ENCODE results near the gene MRPS7. TPM values are rescaled to one million over a fixed set of nuclear protein-coding genes. Genes with fewer than 3 reads are reported as not detected.
"Not testable (repeated sequence)": the region's sequence is repeated elsewhere in the genome, so short reads cannot be mapped to it uniquely, and the experiment has no call there.

Gene MRPS7
- total RNA-seq, 4 donors from 2014 or later, result 68.5 to 118 (median 82.6) TPM

DNA sequence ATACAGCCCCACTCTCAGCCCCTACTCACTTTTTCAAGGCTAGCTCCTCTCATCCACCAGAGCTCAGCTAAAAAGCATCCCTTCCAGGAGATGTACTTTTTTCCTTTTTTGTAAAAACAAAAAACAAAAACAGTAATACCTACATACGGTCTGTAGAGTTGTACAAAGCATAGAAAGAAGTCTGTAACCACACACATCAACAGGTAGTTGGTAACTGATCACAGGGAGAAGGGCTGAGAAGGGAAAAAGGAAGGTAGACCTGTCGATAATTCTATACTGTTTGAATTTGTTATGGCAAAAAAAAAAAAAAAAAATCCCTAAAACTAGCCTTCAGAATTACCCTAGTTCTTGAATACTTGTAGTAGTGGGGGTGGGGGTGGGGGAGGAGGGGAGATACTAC is 26.7 kb downstream of the MRPS7 start:
- H3K9me3 ChIP-seq, result no peaks in the 10 kb centered on the region

DNA sequence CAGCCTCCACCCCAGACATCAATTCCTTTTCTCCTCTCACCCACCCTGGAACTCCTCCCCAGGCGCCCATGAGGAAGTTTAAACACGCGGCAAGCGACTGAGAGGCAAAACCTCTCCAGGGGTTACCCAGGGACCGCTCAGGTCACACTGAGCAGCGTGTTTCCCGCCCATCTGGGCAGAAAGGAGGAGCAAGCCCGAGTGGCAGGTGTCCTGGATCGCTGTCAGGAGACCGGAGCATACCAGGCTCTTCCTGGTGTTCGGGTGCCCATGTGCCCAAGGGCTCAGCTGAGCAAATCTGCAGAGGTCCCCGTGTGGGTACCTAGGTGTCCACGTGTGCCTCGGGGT is 27.1 kb downstream of the MRPS7 start:
- Histone ChIP-seq H3K9me3 (no peaks in the 10 kb centered on the region), H3K27ac (peak overlapping the region; percentile 88 to 96 (median 94)), H3K27me3 (no peaks in the 10 kb centered on the region), H3K4me1 (peaks cover 8 to 9% of the 10 kb centered on the region in 2 donors), H3K4me3 (peak overlapping the region; percentile 84 to 92 (median 86)), H3K36me3 (peaks cover 0 to 14% of the 10 kb centered on the region in 2 donors)
- ATAC-seq (peak; percentile 21 to 27), DNase-seq (no peak)
- TF ChIP-seq, protein P1, sequence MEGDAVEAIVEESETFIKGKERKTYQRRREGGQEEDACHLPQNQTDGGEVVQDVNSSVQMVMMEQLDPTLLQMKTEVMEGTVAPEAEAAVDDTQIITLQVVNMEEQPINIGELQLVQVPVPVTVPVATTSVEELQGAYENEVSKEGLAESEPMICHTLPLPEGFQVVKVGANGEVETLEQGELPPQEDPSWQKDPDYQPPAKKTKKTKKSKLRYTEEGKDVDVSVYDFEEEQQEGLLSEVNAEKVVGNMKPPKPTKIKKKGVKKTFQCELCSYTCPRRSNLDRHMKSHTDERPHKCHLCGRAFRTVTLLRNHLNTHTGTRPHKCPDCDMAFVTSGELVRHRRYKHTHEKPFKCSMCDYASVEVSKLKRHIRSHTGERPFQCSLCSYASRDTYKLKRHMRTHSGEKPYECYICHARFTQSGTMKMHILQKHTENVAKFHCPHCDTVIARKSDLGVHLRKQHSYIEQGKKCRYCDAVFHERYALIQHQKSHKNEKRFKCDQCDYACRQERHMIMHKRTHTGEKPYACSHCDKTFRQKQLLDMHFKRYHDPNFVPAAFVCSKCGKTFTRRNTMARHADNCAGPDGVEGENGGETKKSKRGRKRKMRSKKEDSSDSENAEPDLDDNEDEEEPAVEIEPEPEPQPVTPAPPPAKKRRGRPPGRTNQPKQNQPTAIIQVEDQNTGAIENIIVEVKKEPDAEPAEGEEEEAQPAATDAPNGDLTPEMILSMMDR (IDR thresholded peaks at IDR 0.05 in 4 of 5, conservative IDR thresholded peaks at IDR 0.05 in 1 of 5), result no peak
- TF ChIP-seq POLR2A (IDR thresholded peaks at IDR 0.05), result no peak
- intact Hi-C loops (cut with DNase I; ENCODE audit: low total_unique reads), result loop anchor here (1.0 to 2.0 kb wide), 2 partner anchors 18 to 117 kb away; partner anchors contain the start of genes GRB2 and MIF4GD
- in situ Hi-C loops (cut with MboI; ENCODE audit: low sequenced_read_pairs in 4 of 4), result no loop called here

More for the DNA sequence above, 26.7 kb downstream of the MRPS7 start:
- in situ Hi-C loops (cut with MboI; ENCODE audit: low sequenced_read_pairs in 4 of 4) (no loop called here), intact Hi-C loops (cut with DNase I; ENCODE audit: low total_unique reads) (loop anchor here (2.0 kb wide), 1 partner anchor 18 kb away; the partner anchor contains the start of gene MIF4GD)
- TF ChIP-seq POLR2A (IDR thresholded peaks at IDR 0.05), result no peak
- TF ChIP-seq, protein P1 (IDR thresholded peaks at IDR 0.05 in 4 of 5, conservative IDR thresholded peaks at IDR 0.05 in 1 of 5), result no peak
- ATAC-seq (no peak), DNase-seq (no peak)
- H3K27ac ChIP-seq, result peak overlapping the region; percentile 88 to 96 (median 94)
- peaks cover 0 to 18% of the 10 kb centered on the region in 2 donors for H3K36me3 ChIP-seq
- H3K27me3 ChIP-seq, result no peaks in the 10 kb centered on the region
- peaks cover 8 to 9% of the 10 kb centered on the region in 2 donors for H3K4me1 ChIP-seq
- H3K4me3 ChIP-seq, result peak overlapping the region; percentile 84 to 92 (median 86)

DNA sequence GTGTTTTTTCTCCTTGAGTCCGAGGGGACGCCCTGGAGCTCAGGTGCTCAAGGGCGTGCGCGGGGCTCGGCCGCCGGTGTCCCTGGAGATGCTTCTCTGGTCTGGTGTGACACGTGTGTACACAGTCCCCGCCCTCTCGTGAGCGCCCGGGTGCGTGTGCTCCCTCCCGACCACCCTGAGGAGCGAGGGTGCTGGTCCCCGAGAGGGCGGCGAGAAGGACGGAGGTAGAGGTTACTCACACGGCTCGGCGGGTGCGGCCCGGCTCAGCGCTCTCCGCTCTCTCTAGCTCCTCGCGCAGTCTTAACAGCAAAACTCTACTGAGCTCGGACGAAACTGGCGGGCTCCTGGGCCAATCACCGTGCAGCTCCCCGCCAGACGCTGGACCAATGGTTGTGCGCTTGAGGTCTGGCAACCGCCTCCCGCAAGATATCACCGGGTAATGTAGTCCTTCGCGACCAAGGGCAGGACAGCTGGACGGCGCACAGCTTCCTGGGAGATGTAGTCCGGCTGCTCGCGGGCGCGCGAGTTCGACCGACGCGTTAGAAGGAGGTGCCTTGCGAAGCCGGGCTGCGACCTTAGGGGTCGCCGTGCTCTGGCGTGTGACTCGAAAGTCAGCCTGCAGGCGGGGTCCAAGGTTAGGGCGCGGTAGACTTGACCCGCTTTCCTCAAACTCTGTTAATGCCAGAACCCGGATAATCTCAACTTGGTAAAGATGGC is 27.6 kb downstream of the MRPS7 start, which contains the start of gene SLC25A19:
Gene SLC25A19, minus strand, starts transcription at position 319 of the 717 bp plus-strand sequence. CDS start 2,669 bp downstream, outside the sequence.
- ATAC-seq, result peak; percentile 95 to 98
- peak; percentile 93 to 98 for TF ChIP-seq POLR2A (IDR thresholded peaks at IDR 0.05)
- TF ChIP-seq, protein P1 (IDR thresholded peaks at IDR 0.05 in 4 of 5, conservative IDR thresholded peaks at IDR 0.05 in 1 of 5), result no peak
- no peaks in the 10 kb centered on the region for H3K9me3 ChIP-seq
- H3K4me3 ChIP-seq, result peak within 1 kb of the TSS; percentile 84 to 92 (median 86)
- peak within 1 kb of the TSS; percentile 88 to 96 (median 94) for H3K27ac ChIP-seq
- peaks cover 0 to 13% of the 10 kb centered on the region in 2 donors for H3K36me3 ChIP-seq
- DNase-seq, result peak; percentile 99
- H3K27me3 ChIP-seq, result no peaks in the 10 kb centered on the region
- intact Hi-C loops (cut with DNase I; ENCODE audit: low total_unique reads), result loop anchor here (1.0 to 2.0 kb wide), 2 partner anchors 18 to 116 kb away; partner anchors contain the start of genes GRB2 and MIF4GD
- peaks cover 8 to 9% of the 10 kb centered on the region in 2 donors for H3K4me1 ChIP-seq
- in situ Hi-C loops (cut with MboI; ENCODE audit: low sequenced_read_pairs in 4 of 4), result no loop called here

DNA sequence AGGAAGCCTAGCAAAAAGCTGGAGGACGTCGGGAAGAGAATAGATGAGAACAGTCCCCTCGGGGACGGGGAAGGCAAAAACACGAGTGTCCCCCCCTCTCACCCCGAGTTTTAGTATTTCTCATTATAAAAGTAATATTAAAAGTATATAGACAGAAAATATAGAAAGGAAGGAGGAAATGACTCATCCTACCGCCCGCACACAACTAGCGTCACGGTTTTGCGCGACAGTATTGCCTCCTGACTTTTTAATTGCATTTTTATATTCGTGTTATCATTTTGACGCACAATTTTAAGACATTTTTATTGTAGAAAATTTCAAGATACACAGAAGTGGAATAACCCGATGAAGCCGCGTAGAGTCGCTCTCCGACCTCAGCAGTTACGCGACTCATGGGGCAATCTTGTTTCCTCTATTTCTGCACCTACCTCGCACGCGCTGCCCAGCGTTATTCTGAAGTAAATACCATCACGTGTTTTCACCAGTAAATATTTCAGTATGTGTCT is 28.2 kb downstream of the MRPS7 start:
- H3K4me1 ChIP-seq, result peaks cover 8 to 9% of the 10 kb centered on the region in 2 donors
- intact Hi-C loops (cut with DNase I; ENCODE audit: low total_unique reads), result loop anchor here (1.0 to 10.0 kb wide), 3 partner anchors 19 to 225 kb away; partner anchors contain the start of genes CASKIN2, GRB2, MIF4GD and TSEN54
- no peaks in the 10 kb centered on the region for H3K27me3 ChIP-seq
- H3K9me3 ChIP-seq, result no peaks in the 10 kb centered on the region
- H3K36me3 ChIP-seq, result peaks cover 0 to 13% of the 10 kb centered on the region in 2 donors
- no peak for TF ChIP-seq POLR2A (IDR thresholded peaks at IDR 0.05)
- H3K27ac ChIP-seq, result peak overlapping the region; percentile 88 to 96 (median 94)
- DNase-seq (peak; percentile 35 to 67), ATAC-seq (peak; percentile 34 to 57)
- peak overlapping the region; percentile 84 to 92 (median 86) for H3K4me3 ChIP-seq
- in situ Hi-C loops (cut with MboI; ENCODE audit: low sequenced_read_pairs in 4 of 4), result no loop called here

DNA sequence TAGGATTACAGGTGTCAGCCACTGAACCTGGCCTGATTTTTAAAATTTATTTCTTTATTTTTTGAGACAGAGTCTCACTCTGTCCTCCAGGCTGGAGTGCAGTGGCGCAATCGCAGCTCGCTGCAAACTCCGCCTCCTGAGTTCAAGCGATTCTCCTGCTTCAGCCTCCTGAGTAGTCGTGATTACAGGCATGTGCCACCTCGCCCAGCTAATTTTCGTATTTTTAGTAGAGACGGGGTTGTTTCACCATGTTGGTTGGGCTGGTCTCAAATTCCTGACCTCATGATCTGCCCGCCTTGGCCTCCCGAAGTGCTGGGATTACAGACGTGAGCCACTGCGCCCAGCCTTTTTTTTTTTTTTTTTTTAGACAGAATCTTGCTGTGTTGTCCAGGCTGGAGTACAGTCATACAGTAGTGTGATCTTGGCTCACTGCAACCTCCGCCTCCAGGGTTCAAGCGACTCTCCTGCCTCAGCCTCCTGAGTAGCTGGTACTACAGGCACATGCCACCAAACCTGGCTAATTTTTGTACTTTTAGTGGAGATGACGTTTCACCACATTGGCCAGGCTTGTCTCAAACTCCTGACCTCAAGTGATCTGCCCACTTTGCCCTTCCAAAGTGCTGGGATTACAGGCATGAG is 31.2 kb downstream of the MRPS7 start:
- ATAC-seq; H3K36me3 ChIP-seq; H3K4me3 ChIP-seq; H3K9me3 ChIP-seq; DNase-seq; H3K27me3 ChIP-seq; H3K4me1 ChIP-seq; in situ Hi-C loops (cut with MboI; ENCODE audit: low sequenced_read_pairs in 4 of 4); H3K27ac ChIP-seq: not testable (repeated sequence)
- intact Hi-C loops (cut with DNase I; ENCODE audit: low total_unique reads), result loop anchor here (10.0 kb wide), 1 partner anchor 222 kb away; the partner anchor contains the start of genes CASKIN2 and TSEN54
